MM.1S (cell line): ENCODE results near the gene MYZAP.

ENCODE experiments used
- EZH2 ChIP-seq: fragments of 300-600 bp; sonication (generic); optimal IDR thresholded peaks from 2 replicates; pipeline ENCODE3; 2017; ENCODE audit warnings: low read depth, mild to moderate bottlenecking, antibody characterized with exemption, low read length, mixed read lengths
- TF ChIP-seq, protein P1 (sequence below): fragments of 300-600 bp; sonication (generic); IDR thresholded peaks from 2 replicates; pipeline ENCODE4 v1.5.1; 2016; ENCODE audit warnings: antibody characterized with exemption, low read length, mixed read lengths

DNA sequence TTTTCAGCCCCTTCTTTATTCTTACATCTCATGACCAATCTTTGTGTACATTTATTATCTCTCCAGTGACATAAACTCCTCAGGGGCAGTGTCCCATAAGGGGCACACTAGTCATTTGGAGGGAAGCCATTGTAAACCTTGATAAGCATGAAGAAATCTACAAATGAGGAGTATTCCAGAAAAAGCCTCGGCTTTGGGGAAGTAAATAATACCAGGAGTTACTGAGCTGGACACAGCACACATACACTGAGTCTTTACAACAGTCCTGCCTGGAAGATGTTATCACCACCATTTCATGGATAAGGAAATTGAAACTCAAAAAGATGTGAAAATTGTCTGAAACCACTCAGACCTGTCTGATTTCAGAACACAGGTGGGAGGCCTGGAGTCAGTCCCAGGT, 99.4 kb downstream of the MYZAP start:
- TF ChIP-seq, protein P1, sequence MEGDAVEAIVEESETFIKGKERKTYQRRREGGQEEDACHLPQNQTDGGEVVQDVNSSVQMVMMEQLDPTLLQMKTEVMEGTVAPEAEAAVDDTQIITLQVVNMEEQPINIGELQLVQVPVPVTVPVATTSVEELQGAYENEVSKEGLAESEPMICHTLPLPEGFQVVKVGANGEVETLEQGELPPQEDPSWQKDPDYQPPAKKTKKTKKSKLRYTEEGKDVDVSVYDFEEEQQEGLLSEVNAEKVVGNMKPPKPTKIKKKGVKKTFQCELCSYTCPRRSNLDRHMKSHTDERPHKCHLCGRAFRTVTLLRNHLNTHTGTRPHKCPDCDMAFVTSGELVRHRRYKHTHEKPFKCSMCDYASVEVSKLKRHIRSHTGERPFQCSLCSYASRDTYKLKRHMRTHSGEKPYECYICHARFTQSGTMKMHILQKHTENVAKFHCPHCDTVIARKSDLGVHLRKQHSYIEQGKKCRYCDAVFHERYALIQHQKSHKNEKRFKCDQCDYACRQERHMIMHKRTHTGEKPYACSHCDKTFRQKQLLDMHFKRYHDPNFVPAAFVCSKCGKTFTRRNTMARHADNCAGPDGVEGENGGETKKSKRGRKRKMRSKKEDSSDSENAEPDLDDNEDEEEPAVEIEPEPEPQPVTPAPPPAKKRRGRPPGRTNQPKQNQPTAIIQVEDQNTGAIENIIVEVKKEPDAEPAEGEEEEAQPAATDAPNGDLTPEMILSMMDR: no peak
- TF ChIP-seq EZH2: no peak
